AG04449 (cell line): ENCODE data around the gene RAB4A.

Source experiments
- CTCF ChIA-PET: fragments of 350-600 bp; formaldehyde crosslinking; extraction: SDS; loops from one replicate; lab custom pipeline; 2021; ENCODE audit warnings: antibody characterized with exemption; lab: Yijun Ruan, JAX
- POLR2A ChIA-PET: fragments of 400-600, 350-600 bp; formaldehyde crosslinking; extraction: SDS; loops from one replicate; lab custom pipeline; 2020; ENCODE audit warnings: antibody characterized with exemption, inconsistent platforms; lab: Yijun Ruan, JAX
- DNase-seq: peaks from one replicate; pipeline ENCODE4 v3.0.0-alpha.2; 2010; ENCODE audit warnings: low read depth, low spot score
- H3K4me3 ChIP-seq: 2 replicates; pipeline ENCODE4 v1.5.1; 2011; ENCODE audit warnings: low read depth, mild to moderate bottlenecking, control low read depth, low read length
- CTCF ChIP-seq: IDR thresholded peaks from one replicate; pipeline ENCODE4 v1.5.1; 2011; ENCODE audit warnings: mild to moderate bottlenecking, moderate library complexity, low read length, control low read depth, inconsistent platforms; ENCODE audit not compliant: insufficient read depth; ENCODE audit errors: missing control alignments

RAB4A gene

DNA sequence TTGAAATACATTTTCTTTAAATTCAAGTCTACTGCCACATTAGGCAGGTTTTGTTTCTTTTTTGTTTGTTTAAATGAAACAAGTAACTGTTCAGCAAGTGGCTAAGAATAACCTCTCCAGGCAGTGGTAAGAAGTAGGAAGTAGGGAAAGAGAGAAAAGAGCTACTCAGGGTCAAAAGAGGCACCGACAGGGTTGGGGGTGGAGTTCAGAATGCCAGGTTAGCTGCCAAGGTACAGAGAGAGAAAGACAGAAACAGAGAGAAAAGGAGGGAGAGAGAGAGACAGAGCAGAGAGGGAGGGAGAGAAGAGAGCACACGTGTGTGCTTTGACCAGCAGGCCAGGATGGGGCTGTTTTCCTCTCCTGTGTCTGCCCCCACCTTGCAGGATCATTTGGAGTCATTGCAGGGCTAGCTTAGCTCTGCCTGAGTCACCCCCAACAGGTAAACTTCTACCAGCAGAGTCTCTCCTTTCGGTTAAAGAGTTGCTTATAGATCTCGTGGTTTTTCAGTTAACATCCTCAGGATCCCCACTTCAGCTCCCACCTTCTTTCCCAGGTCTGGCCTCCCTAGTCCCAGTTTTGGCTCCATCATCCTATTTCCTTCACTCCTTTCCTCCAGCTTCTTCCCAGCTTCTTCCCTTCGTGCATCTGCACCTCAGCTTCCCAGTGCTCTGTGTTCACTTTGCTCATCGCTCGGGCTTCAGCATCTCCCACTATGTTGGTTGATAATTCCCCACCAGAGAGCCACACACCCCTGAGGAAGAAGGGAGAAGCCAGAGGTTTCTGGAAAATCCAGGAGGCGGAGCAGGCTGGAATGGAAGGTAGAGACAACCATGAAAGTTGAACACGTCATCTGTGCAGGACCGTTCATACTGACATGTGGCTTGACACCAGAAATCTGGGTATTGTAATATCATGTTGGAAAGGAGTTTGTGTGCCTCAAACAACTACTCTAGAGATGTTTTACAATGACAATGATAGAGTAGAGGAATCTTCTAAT is 21.8 kb upstream of the RAB4A start:
- ChIA-PET CTCF (interaction anchor here (0.7 to 1.5 kb wide), 4 partner anchors 21 to 585 kb away, joined by 3 to 5 read pairs (median 4); no protein-coding TSS in a partner anchor), POLR2A (no interaction called here)
- H3K4me3 ChIP-seq: no peak overlapping the region
- no peak for DNase-seq
- TF ChIP-seq CTCF: no peak

DNA sequence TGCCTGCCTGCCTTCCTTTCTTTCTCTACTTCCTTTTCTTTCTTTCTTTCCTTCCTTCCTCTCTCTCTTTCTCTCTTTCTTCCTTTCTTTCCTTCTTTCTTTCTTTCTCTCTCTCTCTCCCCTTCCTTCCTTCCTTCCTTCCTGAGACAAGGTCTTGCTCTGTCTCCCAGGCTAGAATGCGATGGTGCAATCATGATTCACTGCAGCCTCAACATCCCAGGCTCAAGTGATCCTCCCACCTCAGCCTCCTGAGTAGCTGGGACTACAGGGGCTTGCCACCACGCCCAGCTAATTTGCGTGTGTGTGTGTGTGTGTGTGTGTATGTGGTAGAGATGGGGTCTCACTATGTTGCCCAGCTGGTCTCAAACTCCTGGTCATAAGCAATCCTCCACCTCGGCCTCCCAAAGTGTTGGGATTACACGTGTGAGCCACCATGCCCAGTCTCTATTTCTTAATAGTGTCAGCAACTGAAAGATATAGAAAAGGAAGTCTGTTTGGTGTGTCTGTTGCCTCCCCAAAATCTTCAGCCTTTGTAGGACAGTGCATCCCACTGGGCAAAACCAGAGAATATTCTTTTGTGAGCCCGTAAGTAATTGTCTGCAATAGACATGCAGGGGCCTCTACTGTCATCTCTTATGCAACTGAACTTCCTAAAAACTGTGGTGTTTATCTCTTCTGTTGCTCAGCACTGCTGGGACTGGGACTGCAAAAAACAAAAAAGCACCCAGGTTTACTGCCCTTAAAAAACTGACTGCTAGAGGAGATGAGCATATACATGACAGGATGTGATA is 20.9 kb upstream of the RAB4A start:
- no peak for TF ChIP-seq CTCF
- no peak for DNase-seq
- ChIA-PET CTCF (interaction anchor here (0.8 kb wide), 1 partner anchor 586 kb away, joined by 3 read pairs; no protein-coding TSS in a partner anchor), POLR2A (interaction anchor here (0.6 kb wide), 1 partner anchor 542 kb away, joined by 4 read pairs; no protein-coding TSS in a partner anchor)
- no peak overlapping the region for H3K4me3 ChIP-seq

DNA sequence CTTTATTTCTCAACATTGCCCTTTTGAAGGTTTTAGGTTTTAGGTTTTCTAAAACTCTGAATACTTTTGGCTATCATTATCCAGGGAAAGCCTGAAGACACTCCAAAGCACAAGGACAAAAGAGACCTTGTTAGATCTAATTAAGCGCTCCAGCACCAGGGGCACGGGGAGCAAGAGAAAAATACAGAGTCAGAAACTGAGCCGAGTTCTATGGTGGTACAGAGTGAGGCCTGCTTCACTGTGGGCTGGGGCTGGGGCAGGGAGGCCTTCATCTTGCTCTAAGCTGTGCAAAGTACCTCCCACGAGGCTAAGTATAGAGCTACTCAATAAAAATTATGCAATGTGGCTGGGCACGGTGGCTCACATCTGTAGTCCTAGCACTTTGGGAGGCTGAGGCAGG is 19.7 kb upstream of the RAB4A start:
- DNase-seq: no peak
- POLR2A ChIA-PET: no interaction called here
- no peak overlapping the region for H3K4me3 ChIP-seq
- TF ChIP-seq CTCF: no peak
- CTCF ChIA-PET: interaction anchor here (1.2 to 1.9 kb wide), 2 partner anchors 231 to 587 kb away, joined by 4 to 6 read pairs; no protein-coding TSS in a partner anchor

- TF ChIP-seq CTCF: no peak
- no peak for DNase-seq
- ChIA-PET CTCF (interaction anchor here (1.9 kb wide), 1 partner anchor 230 kb away, joined by 6 read pairs; no protein-coding TSS in a partner anchor), POLR2A (no interaction called here)
- H3K4me3 ChIP-seq: no peak overlapping the region
Observed at GRCh38 chr1:229252228-229252984, 18.5 kb upstream of the RAB4A start.

DNA sequence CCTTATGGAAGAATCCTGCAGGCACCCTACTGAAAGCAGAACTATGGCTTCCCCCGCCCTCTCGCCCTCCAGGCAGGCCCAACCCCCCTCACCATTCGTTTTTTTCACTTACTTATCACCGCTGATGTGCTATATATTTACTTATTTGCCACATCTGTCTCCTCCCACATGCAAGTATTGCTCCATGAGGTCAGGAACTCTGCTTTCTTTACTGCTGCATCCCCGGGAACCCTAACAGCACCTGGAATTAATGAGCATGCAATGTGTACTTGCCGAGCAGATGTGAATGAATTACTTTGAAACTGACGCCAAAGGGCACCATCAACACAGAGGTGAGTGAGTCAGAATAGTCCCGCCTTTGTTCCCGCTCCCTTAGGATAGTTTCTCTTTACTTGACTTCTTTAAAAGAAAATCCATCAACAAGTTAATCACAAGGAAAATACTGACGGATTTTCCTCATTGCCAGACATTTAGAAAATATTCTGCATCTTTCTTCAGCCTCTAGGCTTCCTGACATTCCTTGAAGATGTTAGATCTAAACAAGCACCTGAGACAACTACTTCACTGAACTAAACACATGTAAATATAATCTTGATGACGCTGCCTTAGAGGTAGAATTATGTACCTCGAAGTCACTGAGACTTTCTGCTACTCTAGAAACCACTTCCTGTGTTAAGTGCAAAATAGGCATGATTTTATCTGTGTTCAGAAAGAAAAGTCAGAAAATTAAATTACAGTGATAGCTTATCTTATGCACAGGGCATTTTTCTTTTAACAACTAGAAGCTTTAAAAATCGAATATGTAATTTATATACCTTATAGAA is 17.5 kb upstream of the RAB4A start:
- CTCF ChIA-PET: interaction anchor here (1.5 to 8.4 kb wide), 6 partner anchors 26 to 590 kb away, joined by 4 to 231 read pairs (median 52); no protein-coding TSS in a partner anchor

More for the DNA sequence above, 17.5 kb upstream of the RAB4A start:
- 0 out of 2 replicates have a peak overlapping the region, but pooled peaks have one; percentile 9 for H3K4me3 ChIP-seq
- no peak for DNase-seq
- no peak for TF ChIP-seq CTCF
- POLR2A ChIA-PET: no interaction called here
